ENCODE data around the gene ACP4.
"Not testable (repeated sequence)": the region's sequence is repeated elsewhere in the genome, so short reads cannot be mapped to it uniquely, and the experiment has no call there.

Gene ACP4

GRCh38 chr19:50797429-50797780, 7.2 kb downstream of the ACP4 start:
- no peak for DNase-seq (ENCODE audit: low spot score)

GRCh38 chr19:50797781-50798658, 7.8 kb downstream of the ACP4 start:
- no peak for DNase-seq (ENCODE audit: low spot score)

DNA sequence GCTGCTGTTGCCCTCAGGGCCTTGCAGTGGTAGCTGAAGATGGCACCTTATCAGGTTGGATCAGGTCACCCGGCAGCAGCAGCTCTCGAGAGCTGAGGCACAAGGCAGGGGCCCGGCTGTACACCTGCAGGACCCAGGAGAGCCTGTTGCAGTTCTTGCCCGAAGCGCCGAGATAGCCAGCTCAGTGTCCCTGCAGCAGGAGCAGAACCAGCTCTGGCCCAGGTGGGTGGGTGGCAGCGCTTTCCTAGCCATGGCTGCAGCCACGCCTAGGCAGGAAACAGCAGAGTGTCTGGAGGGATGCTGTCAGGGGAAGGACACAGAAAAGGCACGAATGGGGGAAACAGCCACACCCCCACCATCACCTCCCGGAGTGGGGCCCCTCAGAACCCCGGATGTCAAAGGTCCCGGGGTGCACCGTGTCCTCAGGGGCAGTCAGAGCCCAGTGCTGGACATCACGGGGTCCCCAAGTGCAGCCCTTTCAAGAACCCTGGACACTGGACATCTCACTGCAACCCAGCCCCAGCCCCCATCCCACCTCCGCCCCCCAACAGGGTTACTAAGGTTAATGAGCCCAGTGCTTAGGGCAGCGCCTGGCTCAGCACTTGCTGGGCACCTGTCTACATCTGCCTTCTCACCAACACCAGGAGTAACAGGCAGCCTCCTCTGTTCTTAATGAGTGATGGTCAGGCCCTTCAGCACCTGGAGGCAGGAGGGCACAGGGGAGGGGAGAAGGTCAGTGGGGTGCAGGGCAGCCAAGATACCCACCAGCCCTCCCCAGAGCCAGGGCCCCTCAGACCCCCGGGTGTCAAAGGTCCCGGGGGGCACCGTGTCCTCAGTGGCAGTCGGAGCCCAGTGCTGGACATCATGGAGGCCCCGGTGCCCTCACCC, 8.7 kb downstream of the ACP4 start:
- DNase-seq (ENCODE audit: low spot score): no peak

- no peak for DNase-seq (ENCODE audit: low spot score)
These were observed 9.3 kb downstream of the ACP4 start for GRCh38 chr19:50799547-50799851.

DNA sequence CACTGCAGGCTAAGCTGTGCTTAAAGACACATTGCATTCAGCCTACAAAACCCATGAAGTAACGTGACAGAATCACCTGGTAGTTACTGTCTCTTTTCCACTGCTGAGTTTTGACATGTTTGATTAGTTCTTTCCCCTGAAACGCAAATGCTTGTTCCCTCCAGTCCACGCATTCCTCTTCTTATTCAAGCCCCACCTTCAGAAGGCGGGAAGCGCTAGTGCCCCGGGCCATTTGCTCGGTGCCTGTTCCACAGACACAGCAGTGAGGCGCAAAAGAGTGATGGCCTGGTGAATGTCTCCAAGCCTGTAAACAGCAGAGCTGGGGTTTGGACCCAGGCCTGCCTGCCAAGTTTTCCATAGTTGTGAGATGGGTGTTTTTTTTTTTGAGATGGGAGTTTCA, 10.9 kb downstream of the ACP4 start:
- DNase-seq (ENCODE audit: low spot score): no peak

GRCh38 chr19:50803633-50804419, 13.6 kb downstream of the ACP4 start:
- DNase-seq (ENCODE audit: low spot score): no peak

- peak; percentile 99 for DNase-seq (ENCODE audit: low spot score)
These were observed 14.4 kb downstream of the ACP4 start for GRCh38 chr19:50804420-50805272.

DNA sequence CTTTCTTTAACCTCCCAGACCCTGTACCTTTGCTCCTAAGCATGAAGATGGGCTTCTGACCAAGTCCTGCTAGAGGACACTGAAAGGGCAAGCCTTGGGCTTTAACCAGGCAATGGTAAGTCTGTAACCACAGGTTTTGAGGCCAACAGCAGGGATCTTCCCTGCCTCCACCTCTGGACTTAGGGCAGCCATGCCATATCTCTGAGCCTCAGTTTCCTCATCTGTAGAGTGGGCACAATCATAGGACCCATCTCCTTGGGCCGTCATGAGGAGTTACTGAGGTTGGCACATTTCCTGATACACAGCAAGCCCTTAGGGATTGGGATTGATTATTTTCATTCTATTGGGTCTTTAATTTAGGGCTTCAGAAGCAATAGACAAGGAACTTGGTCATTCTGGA, 18.6 kb downstream of the ACP4 start:
- no peak for DNase-seq (ENCODE audit: low spot score)

GRCh38 chr19:50811622-50812238, 21.5 kb downstream of the ACP4 start:
- not testable (repeated sequence) for DNase-seq (ENCODE audit: low spot score)

GRCh38 chr19:50812474-50812873, 22.3 kb downstream of the ACP4 start:
- no peak for DNase-seq (ENCODE audit: low spot score)

- DNase-seq (ENCODE audit: low spot score): no peak
These were observed 24.7 kb downstream of the ACP4 start for GRCh38 chr19:50814883-50815282.

- no peak for DNase-seq (ENCODE audit: low spot score)
These were observed 25.2 kb downstream of the ACP4 start for GRCh38 chr19:50815439-50815838.

- DNase-seq (ENCODE audit: low spot score): no peak
These were observed 28.0 kb downstream of the ACP4 start for GRCh38 chr19:50817941-50818858.

DNA sequence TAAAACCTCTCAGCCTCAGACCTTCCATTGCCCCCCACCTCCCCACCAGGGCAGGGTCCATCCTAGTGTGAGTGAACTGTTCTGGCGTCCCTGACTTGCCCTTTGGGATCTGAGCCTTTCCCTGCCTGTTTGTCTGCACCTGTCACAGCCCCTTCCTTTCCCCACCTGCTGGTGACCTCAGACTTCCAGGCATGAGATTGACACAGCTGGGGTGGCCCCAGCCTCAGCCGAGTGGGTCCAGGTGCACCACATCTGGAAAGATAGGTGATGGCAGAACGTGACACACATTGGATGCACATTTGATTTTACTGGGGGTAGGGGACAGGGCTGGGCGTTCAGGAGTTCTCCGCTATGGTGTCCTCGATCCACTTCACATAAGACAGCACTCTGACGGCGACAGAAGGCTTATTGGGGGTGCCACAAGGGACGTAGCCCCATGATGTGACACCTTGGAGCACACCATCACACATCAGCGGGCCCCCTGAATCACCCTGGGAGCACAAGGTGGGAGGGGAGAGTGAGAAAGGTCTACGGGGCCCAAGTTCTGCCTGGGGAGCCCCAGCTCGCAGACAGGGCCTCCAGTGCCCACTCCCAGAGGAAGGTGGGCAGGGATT, 28.8 kb downstream of the ACP4 start:
- DNase-seq (ENCODE audit: low spot score): no peak

GRCh38 chr19:50819636-50820035, 29.4 kb downstream of the ACP4 start:
- no peak for DNase-seq (ENCODE audit: low spot score)

DNA sequence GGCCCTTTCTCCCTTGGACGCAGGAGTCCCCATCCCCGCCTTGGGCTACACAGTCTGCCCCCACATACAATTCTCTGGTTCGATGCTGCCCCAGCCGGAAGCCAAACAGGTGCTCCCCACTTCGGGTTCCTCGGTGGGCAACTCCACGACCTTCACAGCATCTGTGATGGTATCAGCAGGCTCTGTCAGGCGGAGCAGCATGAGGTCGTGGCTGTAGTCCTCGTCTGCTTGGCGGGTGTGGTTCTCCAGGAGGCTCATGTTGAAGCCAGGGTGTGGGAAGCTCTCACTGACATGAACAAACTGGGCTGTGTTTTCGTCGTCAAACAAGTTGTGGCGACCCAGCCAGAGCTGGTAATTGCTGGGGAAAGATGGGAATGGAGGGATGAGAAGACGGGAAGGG, 29.9 kb downstream of the ACP4 start:
- no peak for DNase-seq (ENCODE audit: low spot score)

- DNase-seq (ENCODE audit: low spot score): no peak
These were observed 30.5 kb downstream of the ACP4 start for GRCh38 chr19:50820549-50821247.

GRCh38 chr19:50821248-50821612, 31.0 kb downstream of the ACP4 start:
- DNase-seq (ENCODE audit: low spot score): no peak

- no peak for DNase-seq (ENCODE audit: low spot score)
These were observed 31.4 kb downstream of the ACP4 start for GRCh38 chr19:50821622-50822021.
